ENCODE data around the gene ASB17.

GRCh38 chr1:75967719-75968118 lies 35.5 kb upstream of the ASB17 start:
- TF ChIP-seq CTCF (IDR thresholded peaks at IDR 0.05) (no peak), POLR2A (IDR thresholded peaks at IDR 0.05) (no peak)
